Caco-2 (cell line): Measurements from ENCODE around the gene TNPO2. TPM values are rescaled to one million over a fixed set of nuclear protein-coding genes. Genes with fewer than 3 reads are reported as not detected.

ENCODE experiments used
- BruUV-seq: library from RNA; stranded (reverse); fragments of 400-500 nt; replicated peaks from 2 replicates; lab custom pipeline; 2021; lab: Mats Ljungman, UMichigan
- CTCF ChIA-PET: fragments of 300-600 bp; sonication (Branson Sonifier 250); formaldehyde crosslinking; loops from one replicate; lab custom pipeline; 2022; ENCODE audit warnings: antibody characterized with exemption; lab: Charles Lee
- POLR2A ChIA-PET: fragments of 300-600 bp; sonication (Branson Sonifier 250); formaldehyde crosslinking; loops from one replicate; lab custom pipeline; 2022; ENCODE audit warnings: antibody characterized with exemption; lab: Charles Lee
- DNase-seq, 2 experiments: peaks; one replicate each; pipeline versions ENCODE4 v3.0.0 to v3.0.0-alpha.2; 2020 to 2022
- H3K27me3 ChIP-seq: replicated peaks from 2 replicates; pipeline ENCODE4 v1.6.0; 2011; ENCODE audit warnings: low read length; ENCODE audit not compliant: control insufficient read depth, insufficient read depth
- H3K36me3 ChIP-seq: 2 replicates; pipeline ENCODE4 v1.5.1; 2011; ENCODE audit warnings: low read length; ENCODE audit not compliant: control insufficient read depth, insufficient read depth
- H3K4me1 ChIP-seq: fragments of 250-450 bp; sonication (Bioruptor Pico); 2 replicates; pipeline ENCODE4 v1.5.1; 2020; ENCODE audit warnings: mild to moderate bottlenecking
- H3K4me3 ChIP-seq: 2 replicates; pipeline ENCODE4 v1.5.1; 2011; ENCODE audit warnings: low read depth, mild to moderate bottlenecking, control low read depth, low read length
- H3K9me3 ChIP-seq: fragments of 250-450 bp; sonication (Bioruptor Pico); 2 replicates; pipeline ENCODE4 v1.5.1; 2020; ENCODE audit warnings: mild to moderate bottlenecking, moderate library complexity
- H3K27ac Mint-ChIP-seq: one replicate; pipeline ENCODE4 v1.8.0; 2022; ENCODE audit warnings: mixed read lengths; ENCODE audit not compliant: unreplicated experiment
- H3K27me3 Mint-ChIP-seq: one replicate; pipeline ENCODE4 v1.8.0; 2022; ENCODE audit warnings: mixed read lengths; ENCODE audit not compliant: insufficient read depth, unreplicated experiment
- H3K36me3 Mint-ChIP-seq: one replicate; pipeline ENCODE4 v1.8.0; 2022; ENCODE audit warnings: mild to moderate bottlenecking, mixed read lengths; ENCODE audit not compliant: insufficient read depth, unreplicated experiment
- H3K4me1 Mint-ChIP-seq: one replicate; pipeline ENCODE4 v1.8.0; 2022; ENCODE audit warnings: low read depth, mixed read lengths; ENCODE audit not compliant: unreplicated experiment
- H3K4me3 Mint-ChIP-seq: one replicate; pipeline ENCODE4 v1.8.0; 2022; ENCODE audit warnings: mild to moderate bottlenecking, moderate library complexity, mixed read lengths; ENCODE audit not compliant: unreplicated experiment
- H3K9me3 Mint-ChIP-seq: one replicate; pipeline ENCODE4 v1.8.0; 2022; ENCODE audit warnings: mixed read lengths; ENCODE audit not compliant: unreplicated experiment
- intact Hi-C: fragments of 100-400 bp; cut with micrococcal nuclease; formaldehyde crosslinking; loops from one replicate; pipeline ENCODE4 v1.10.0; 2022; ENCODE audit not compliant: unreplicated experiment
- total RNA-seq: library from RNA; stranded (reverse); gene quantifications from 2 replicates; pipeline ENCODE4 v1.2.3, GENCODE V29; 2022
- TF ChIP-seq, protein P1 (sequence below), 2 experiments: fragments of 200-600 bp in 1 of 2; IDR thresholded peaks; 1 replicate in 1 of 2; 2 replicates in 1 of 2; pipeline versions ENCODE4 v1.5.1 to v1.8.0; 2011 to 2022; ENCODE audit warnings: antibody characterized with exemption in 1 of 2, control low read depth in 1 of 2, inconsistent platforms in 1 of 2, low read depth in 1 of 2, low read length in 1 of 2, mild to moderate bottlenecking in 1 of 2, moderate library complexity in 1 of 2; ENCODE audit not compliant: insufficient read depth in 1 of 2, severe bottlenecking in 1 of 2, unreplicated experiment in 1 of 2

Gene TNPO2
- total RNA-seq, 1 experiment from 2014 or later: 87.8 TPM

DNA sequence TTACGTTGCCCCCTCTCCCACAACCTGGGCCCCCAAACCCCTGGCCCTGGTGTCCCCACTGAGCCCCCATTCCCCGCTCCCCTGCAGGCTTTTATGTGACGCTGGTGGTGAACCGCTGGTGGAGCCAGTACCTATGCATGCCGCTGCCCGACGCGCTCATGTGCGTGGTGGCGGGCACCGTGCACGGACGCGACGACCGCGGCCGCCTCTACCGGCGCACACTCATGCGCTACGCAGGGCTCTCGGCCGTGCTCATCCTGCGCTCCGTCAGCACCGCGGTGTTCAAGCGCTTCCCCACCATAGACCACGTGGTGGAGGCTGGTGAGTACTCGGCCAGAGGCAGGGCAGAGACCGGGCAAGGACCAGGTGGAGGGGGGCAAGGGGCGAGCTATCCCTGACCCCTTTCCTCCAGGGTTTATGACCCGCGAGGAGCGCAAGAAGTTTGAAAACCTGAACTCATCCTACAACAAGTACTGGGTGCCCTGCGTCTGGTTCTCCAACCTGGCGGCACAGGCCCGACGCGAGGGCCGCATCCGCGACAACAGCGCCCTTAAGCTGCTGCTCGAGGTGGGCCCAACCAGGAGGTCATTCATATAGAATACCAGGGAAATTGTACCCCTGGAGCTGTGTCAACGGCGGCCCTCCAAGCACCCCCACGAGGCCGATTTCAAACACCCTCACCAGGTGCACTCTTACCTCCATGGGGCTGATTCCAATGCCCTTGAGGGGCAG lies 30.9 kb upstream of the TNPO2 start:
- ChIA-PET POLR2A (no interaction called here), CTCF (no interaction called here)
- no peak overlapping the region for H3K4me3 Mint-ChIP-seq
- no TSS peak for BruUV-seq
- no peak for DNase-seq
- H3K27ac Mint-ChIP-seq: no peak overlapping the region
- H3K9me3 Mint-ChIP-seq: no peaks in the 10 kb centered on the region
- H3K9me3 ChIP-seq: no peaks in the 10 kb centered on the region
- no peak overlapping the region for H3K4me3 ChIP-seq
- TF ChIP-seq, protein P1, sequence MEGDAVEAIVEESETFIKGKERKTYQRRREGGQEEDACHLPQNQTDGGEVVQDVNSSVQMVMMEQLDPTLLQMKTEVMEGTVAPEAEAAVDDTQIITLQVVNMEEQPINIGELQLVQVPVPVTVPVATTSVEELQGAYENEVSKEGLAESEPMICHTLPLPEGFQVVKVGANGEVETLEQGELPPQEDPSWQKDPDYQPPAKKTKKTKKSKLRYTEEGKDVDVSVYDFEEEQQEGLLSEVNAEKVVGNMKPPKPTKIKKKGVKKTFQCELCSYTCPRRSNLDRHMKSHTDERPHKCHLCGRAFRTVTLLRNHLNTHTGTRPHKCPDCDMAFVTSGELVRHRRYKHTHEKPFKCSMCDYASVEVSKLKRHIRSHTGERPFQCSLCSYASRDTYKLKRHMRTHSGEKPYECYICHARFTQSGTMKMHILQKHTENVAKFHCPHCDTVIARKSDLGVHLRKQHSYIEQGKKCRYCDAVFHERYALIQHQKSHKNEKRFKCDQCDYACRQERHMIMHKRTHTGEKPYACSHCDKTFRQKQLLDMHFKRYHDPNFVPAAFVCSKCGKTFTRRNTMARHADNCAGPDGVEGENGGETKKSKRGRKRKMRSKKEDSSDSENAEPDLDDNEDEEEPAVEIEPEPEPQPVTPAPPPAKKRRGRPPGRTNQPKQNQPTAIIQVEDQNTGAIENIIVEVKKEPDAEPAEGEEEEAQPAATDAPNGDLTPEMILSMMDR (IDR thresholded peaks at IDR 0.05; ENCODE audit: insufficient read depth in 1 of 2, low read depth in 1 of 2, low read length in 1 of 2, severe bottlenecking in 1 of 2, unreplicated experiment in 1 of 2): no peak
- H3K36me3 Mint-ChIP-seq: peaks cover 11% of the 10 kb centered on the region
- peaks cover 5% of the 10 kb centered on the region; the same call in 1 of the 2 replicates for H3K4me1 ChIP-seq
- H3K27me3 Mint-ChIP-seq: peaks cover 20% of the 10 kb centered on the region
- intact Hi-C loops: no loop called here
- H3K36me3 ChIP-seq: no peaks in the 10 kb centered on the region
- no peaks in the 10 kb centered on the region; the same call in 1 of the 2 replicates for H3K27me3 ChIP-seq
- peaks cover 12% of the 10 kb centered on the region for H3K4me1 Mint-ChIP-seq

DNA sequence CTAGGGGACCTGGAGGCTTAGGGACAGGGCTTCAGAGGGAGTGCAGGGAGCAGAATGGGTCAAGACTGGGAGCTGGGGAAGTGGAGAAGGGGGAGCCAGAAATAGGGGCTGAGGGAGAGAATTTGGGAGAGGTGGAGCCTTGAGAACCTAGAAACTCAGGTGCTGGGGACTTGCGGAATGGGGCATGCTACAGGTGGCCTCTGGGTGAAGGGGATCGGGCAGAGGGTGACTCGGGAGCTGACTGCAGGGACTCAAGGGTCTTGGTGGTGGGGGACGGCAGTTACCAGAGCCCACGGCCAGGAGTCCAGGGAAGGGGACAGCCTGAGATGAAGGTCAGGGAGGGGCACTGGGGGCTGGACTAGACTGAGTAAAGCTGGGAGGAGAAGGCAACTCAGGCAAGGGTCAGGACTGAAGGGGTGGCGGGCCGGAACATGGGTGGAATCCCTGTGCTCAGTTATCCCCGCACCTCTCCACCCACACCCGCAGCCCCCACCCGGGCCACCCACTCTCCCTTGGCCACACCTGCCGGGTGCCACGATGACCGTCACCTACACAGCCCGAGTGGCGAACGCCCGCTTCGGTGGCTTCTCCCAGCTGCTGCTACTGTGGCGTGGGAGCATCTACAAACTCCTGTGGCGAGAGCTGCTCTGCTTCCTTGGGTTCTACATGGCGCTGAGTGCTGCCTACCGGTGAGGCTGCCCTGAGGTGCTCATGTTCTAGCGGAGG lies 28.5 kb upstream of the TNPO2 start:
- Histone ChIP-seq H3K4me3 (no peak overlapping the region), H3K27me3 (no peaks in the 10 kb centered on the region; the same call in 1 of the 2 replicates), H3K4me1 (peaks cover 5% of the 10 kb centered on the region; the same call in 1 of the 2 replicates), H3K9me3 (no peaks in the 10 kb centered on the region), H3K36me3 (no peaks in the 10 kb centered on the region; the same call in 1 of the 2 replicates)
- intact Hi-C loops: no loop called here
- ChIA-PET CTCF (interaction anchor here (0.6 kb wide), 1 partner anchor 24 kb away, joined by 3 read pairs; no protein-coding TSS in a partner anchor), POLR2A (no interaction called here)
- H3K36me3 Mint-ChIP-seq: peaks cover 24% of the 10 kb centered on the region
- H3K27ac Mint-ChIP-seq: no peak overlapping the region
- no peaks in the 10 kb centered on the region for H3K9me3 Mint-ChIP-seq
- H3K4me3 Mint-ChIP-seq: no peak overlapping the region
- BruUV-seq: no TSS peak
- H3K4me1 Mint-ChIP-seq: peaks cover 13% of the 10 kb centered on the region
- TF ChIP-seq, protein P1 (IDR thresholded peaks at IDR 0.05; ENCODE audit: insufficient read depth in 1 of 2, low read depth in 1 of 2, low read length in 1 of 2, severe bottlenecking in 1 of 2, unreplicated experiment in 1 of 2): no peak
- DNase-seq: no peak
- peaks cover 20% of the 10 kb centered on the region for H3K27me3 Mint-ChIP-seq

DNA sequence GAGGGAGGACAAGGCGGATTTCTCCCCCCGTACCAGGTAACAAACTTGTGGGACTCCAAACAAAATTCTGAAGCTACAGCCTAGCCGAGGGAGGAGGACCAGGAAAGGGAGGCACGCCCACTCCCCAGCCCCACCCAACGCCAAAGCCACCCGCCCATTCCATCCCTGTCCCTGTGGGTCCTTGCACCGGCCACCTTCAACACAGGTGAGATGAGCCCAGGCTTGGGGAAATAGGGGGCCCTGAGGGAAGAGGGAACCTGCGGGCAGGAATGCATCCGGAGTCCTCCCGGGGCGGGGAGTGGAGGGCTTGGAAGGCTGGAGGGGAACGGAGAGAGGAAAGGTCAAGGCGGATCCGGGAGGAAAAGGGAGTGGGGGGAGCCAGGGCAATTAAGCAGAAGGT lies 27.9 kb upstream of the TNPO2 start, which contains the start of gene BEST2:
Gene BEST2 (plus strand): TSS at position 157 of the 400 bp plus-strand sequence. CDS start 802 bp downstream, outside the sequence.
- no peak within 1 kb of the TSS for H3K4me3 ChIP-seq
- POLR2A ChIA-PET: no interaction called here

More for the DNA sequence above, 27.9 kb upstream of the TNPO2 start, which contains the start of gene BEST2:
- H3K27me3 ChIP-seq: no peaks in the 10 kb centered on the region; the same call in 1 of the 2 replicates
- CTCF ChIA-PET: interaction anchor here (0.6 kb wide), 1 partner anchor 24 kb away, joined by 3 read pairs; no protein-coding TSS in a partner anchor
- no peaks in the 10 kb centered on the region; the same call in 1 of the 2 replicates for H3K36me3 ChIP-seq
- intact Hi-C loops: no loop called here
- Mint-ChIP-seq H3K9me3 (no peaks in the 10 kb centered on the region), H3K27me3 (peaks cover 20% of the 10 kb centered on the region), H3K4me1 (peaks cover 13% of the 10 kb centered on the region), H3K27ac (no peak within 1 kb of the TSS), H3K4me3 (no peak within 1 kb of the TSS), H3K36me3 (peaks cover 30% of the 10 kb centered on the region)
- no peak for DNase-seq
- H3K4me1 ChIP-seq: peaks cover 5% of the 10 kb centered on the region; the same call in 1 of the 2 replicates
- TF ChIP-seq, protein P1 (IDR thresholded peaks at IDR 0.05; ENCODE audit: insufficient read depth in 1 of 2, low read depth in 1 of 2, low read length in 1 of 2, severe bottlenecking in 1 of 2, unreplicated experiment in 1 of 2): no peak
- BruUV-seq: no TSS peak
- H3K9me3 ChIP-seq: no peaks in the 10 kb centered on the region
